ENCODE data around the gene MGLL.

MGLL gene

GRCh38 chr3:127741690-127742089, 80.6 kb downstream of the MGLL start:
- H3K27ac ChIP-seq, result no peak overlapping the region
- TF ChIP-seq ZFX (IDR thresholded peaks at IDR 0.05; ENCODE audit: borderline replicate concordance), result no peak
- TF ChIP-seq, protein P1, sequence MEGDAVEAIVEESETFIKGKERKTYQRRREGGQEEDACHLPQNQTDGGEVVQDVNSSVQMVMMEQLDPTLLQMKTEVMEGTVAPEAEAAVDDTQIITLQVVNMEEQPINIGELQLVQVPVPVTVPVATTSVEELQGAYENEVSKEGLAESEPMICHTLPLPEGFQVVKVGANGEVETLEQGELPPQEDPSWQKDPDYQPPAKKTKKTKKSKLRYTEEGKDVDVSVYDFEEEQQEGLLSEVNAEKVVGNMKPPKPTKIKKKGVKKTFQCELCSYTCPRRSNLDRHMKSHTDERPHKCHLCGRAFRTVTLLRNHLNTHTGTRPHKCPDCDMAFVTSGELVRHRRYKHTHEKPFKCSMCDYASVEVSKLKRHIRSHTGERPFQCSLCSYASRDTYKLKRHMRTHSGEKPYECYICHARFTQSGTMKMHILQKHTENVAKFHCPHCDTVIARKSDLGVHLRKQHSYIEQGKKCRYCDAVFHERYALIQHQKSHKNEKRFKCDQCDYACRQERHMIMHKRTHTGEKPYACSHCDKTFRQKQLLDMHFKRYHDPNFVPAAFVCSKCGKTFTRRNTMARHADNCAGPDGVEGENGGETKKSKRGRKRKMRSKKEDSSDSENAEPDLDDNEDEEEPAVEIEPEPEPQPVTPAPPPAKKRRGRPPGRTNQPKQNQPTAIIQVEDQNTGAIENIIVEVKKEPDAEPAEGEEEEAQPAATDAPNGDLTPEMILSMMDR (IDR thresholded peaks at IDR 0.05), result no peak

- no peak for TF ChIP-seq ZFX (IDR thresholded peaks at IDR 0.05; ENCODE audit: borderline replicate concordance)
- TF ChIP-seq, protein P1 (IDR thresholded peaks at IDR 0.05), result no peak
- H3K27ac ChIP-seq, result no peak overlapping the region
These were observed 81.1 kb downstream of the MGLL start for GRCh38 chr3:127741246-127741645.

GRCh38 chr3:127740136-127740915, 82.0 kb downstream of the MGLL start:
- no peak overlapping the region for H3K27ac ChIP-seq
- TF ChIP-seq ZFX (IDR thresholded peaks at IDR 0.05; ENCODE audit: borderline replicate concordance), result no peak
- TF ChIP-seq, protein P1 (IDR thresholded peaks at IDR 0.05), result no peak

DNA sequence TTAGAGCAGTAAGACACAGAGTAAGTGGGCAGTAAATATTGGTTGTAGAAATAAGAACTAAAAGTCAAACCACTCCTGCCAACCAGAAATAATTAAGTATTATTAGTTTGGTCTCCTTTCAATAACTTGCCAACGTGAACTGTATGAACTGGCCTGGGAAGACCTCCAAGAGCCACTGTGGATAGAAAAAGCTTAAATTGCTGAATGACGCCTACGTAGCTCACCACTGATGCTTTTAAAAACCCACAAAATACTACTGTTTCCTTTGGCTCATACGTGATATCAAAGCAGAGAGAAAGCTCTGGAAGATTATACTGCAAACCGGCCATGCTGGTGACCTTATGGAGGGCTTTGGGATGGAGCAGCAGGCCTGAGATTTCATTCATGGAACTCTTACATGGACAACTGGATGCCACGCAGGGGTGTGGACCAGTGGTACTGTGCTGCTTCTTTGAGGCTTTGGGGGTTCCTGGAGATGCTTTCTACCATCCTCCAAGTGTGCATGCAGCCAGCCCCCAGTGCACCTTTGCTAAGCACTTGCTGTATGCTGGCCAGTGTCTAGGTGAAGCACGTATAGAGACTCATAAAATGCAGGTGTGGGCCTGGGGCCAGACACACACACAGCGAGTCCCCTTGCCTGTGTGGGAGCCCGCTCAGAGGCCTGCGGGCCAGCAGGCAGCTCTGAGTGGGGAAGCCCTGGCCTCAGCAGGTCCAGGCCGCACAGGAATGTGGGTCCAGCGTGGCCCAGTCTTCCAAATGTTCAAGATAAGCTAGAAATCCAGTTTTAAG, 82.8 kb downstream of the MGLL start:
- H3K27ac ChIP-seq, result no peak overlapping the region; the same call in 1 of the 2 replicates

GRCh38 chr3:127738192-127738840, 84.0 kb downstream of the MGLL start:
- TF ChIP-seq, protein P1 (IDR thresholded peaks at IDR 0.05), result no peak
- TF ChIP-seq ZFX (IDR thresholded peaks at IDR 0.05; ENCODE audit: borderline replicate concordance), result no peak
- peak overlapping the region; percentile 62 for H3K27ac ChIP-seq

More for the DNA sequence above, 82.8 kb downstream of the MGLL start:
- TF ChIP-seq, protein P1 (IDR thresholded peaks at IDR 0.05), result no peak
- TF ChIP-seq ZFX (IDR thresholded peaks at IDR 0.05; ENCODE audit: borderline replicate concordance), result no peak

DNA sequence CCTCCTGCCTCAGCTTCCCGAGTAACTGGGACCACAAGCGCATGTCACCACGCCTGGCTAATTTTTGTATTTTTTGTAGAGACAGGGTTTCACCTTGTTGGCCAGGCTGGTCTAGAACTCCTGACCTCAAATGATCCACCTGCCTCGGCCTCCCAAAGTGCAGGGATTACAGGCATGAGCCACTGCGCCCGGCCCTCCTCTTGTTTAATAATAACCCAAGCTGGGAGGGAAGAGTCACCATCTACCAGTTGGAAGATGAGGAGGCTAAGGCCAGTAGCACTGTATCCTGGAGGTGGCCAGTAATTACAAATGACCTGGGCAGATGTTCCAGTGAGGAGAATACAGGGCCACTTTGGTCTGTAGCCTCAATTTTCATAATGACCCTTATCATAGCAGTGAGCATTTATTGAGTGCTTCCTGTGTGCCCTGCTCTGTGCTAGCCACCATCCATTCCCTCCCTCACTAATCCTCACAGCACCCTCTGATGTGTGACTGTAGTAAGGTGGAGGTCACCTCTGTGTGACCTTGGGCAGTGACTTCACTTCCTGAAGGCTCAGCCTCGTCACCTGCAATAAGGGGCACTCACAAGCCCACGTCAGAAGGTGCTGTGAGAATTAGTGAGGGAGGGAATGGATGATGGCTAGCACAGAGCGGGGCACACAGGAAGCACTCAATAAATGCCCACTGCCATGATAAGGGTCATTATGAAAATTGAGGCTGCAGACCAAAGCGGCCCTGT, 85.3 kb downstream of the MGLL start:
- TF ChIP-seq ZFX (IDR thresholded peaks at IDR 0.05; ENCODE audit: borderline replicate concordance), result no peak
- TF ChIP-seq, protein P1 (IDR thresholded peaks at IDR 0.05), result no peak
- no peak overlapping the region for H3K27ac ChIP-seq

Measured in 22Rv1 (cell line).